ENCODE measurements around the gene ARHGEF12. TPM values are rescaled to one million over a fixed set of nuclear protein-coding genes. Genes with fewer than 3 reads are reported as not detected.

ARHGEF12 gene
- total RNA-seq, 1 donor from 2014 or later, result 85.6 TPM

- peak; percentile 7 for DNase-seq (ENCODE audit: low read depth)
These were observed 2.1 kb downstream of the ARHGEF12 start for GRCh38 chr11:120338107-120338933.

- DNase-seq (ENCODE audit: low read depth), result peak; percentile 89
These were observed 3.2 kb downstream of the ARHGEF12 start for GRCh38 chr11:120339394-120339890.

GRCh38 chr11:120340529-120340928 lies 4.3 kb downstream of the ARHGEF12 start:
- DNase-seq (ENCODE audit: low read depth), result no peak

- DNase-seq (ENCODE audit: low read depth), result no peak
These were observed 6.0 kb downstream of the ARHGEF12 start for GRCh38 chr11:120342226-120342625.

- DNase-seq (ENCODE audit: low read depth), result no peak
These were observed 6.5 kb downstream of the ARHGEF12 start for GRCh38 chr11:120342678-120343077.

GRCh38 chr11:120343429-120343828 lies 7.2 kb downstream of the ARHGEF12 start:
- DNase-seq (ENCODE audit: low read depth), result no peak

GRCh38 chr11:120344302-120345004 lies 8.2 kb downstream of the ARHGEF12 start:
- DNase-seq (ENCODE audit: low read depth), result peak; percentile 68

- no peak for DNase-seq (ENCODE audit: low read depth)
These were observed 10.0 kb downstream of the ARHGEF12 start for GRCh38 chr11:120346233-120346632.

GRCh38 chr11:120350637-120351036 lies 14.4 kb downstream of the ARHGEF12 start:
- no peak for DNase-seq (ENCODE audit: low read depth)

GRCh38 chr11:120352405-120352804 lies 16.2 kb downstream of the ARHGEF12 start:
- no peak for DNase-seq (ENCODE audit: low read depth)

GRCh38 chr11:120354068-120354467 lies 17.9 kb downstream of the ARHGEF12 start:
- no peak for DNase-seq (ENCODE audit: low read depth)

- no peak for DNase-seq (ENCODE audit: low read depth)
These were observed 18.6 kb downstream of the ARHGEF12 start for GRCh38 chr11:120354779-120355178.

- DNase-seq (ENCODE audit: low read depth), result no peak
These were observed 21.4 kb downstream of the ARHGEF12 start for GRCh38 chr11:120357620-120358019.

GRCh38 chr11:120358729-120359128 lies 22.5 kb downstream of the ARHGEF12 start:
- DNase-seq (ENCODE audit: low read depth), result no peak

- no peak for DNase-seq (ENCODE audit: low read depth)
These were observed 27.2 kb downstream of the ARHGEF12 start for GRCh38 chr11:120363436-120363835.

GRCh38 chr11:120365512-120365911 lies 29.3 kb downstream of the ARHGEF12 start:
- no peak for DNase-seq (ENCODE audit: low read depth)

- DNase-seq (ENCODE audit: low read depth), result no peak
These were observed 36.1 kb downstream of the ARHGEF12 start for GRCh38 chr11:120372296-120372695.

- DNase-seq (ENCODE audit: low read depth), result no peak
These were observed 38.9 kb downstream of the ARHGEF12 start for GRCh38 chr11:120375076-120375475.

GRCh38 chr11:120376547-120377182 lies 40.5 kb downstream of the ARHGEF12 start:
- no peak for DNase-seq (ENCODE audit: low read depth)

GRCh38 chr11:120378474-120378873 lies 42.3 kb downstream of the ARHGEF12 start:
- no peak for DNase-seq (ENCODE audit: low read depth)

- DNase-seq (ENCODE audit: low read depth), result no peak
These were observed 45.2 kb downstream of the ARHGEF12 start for GRCh38 chr11:120381401-120381800.
